ENCODE measurements around the gene ENDOV. TPM values are rescaled to one million over a fixed set of nuclear protein-coding genes. Genes with fewer than 3 reads are reported as not detected.

Gene ENDOV
- total and polyA plus RNA-seq, 2 of the 13 experiments (the other 11 are each of a cell fraction or from before 2014, with no cell fraction given) = 15.1 to 17.1 TPM

GRCh38 chr17:80414803-80415625, at the start of gene ENDOV (continued):
- no peak for TF ChIP-seq FUBP1 (CRISPR knock-in tag; IDR thresholded peaks at IDR 0.05; ENCODE audit: borderline replicate concordance)
- TF ChIP-seq PREB (CRISPR knock-in tag; IDR thresholded peaks at IDR 0.05) = no peak
- TF ChIP-seq ZFP82 (CRISPR knock-in tag; IDR thresholded peaks at IDR 0.05; ENCODE audit: borderline replicate concordance) = peak; percentile 25; the same call in 1 of the 2 replicates
- no peak for TF ChIP-seq MBD4 (IDR thresholded peaks at IDR 0.05; ENCODE audit: borderline replicate concordance, low read length)
- peak; percentile 31; the same call in 1 of the 2 replicates for TF ChIP-seq FOSL1 (CRISPR knock-in tag; IDR thresholded peaks at IDR 0.05; ENCODE audit: borderline replicate concordance)
- TF ChIP-seq ZNF646 (CRISPR knock-in tag; IDR thresholded peaks at IDR 0.05) = no peak
- TF ChIP-seq ZNF343 (CRISPR knock-in tag; IDR thresholded peaks at IDR 0.05) = peak; percentile 90
- TF ChIP-seq FIP1L1 (IDR thresholded peaks at IDR 0.05; ENCODE audit: borderline replicate concordance, insufficient read depth, low read depth, low read length) = 0 out of 2 replicates have a peak, but pooled peaks have one; percentile 56
- 0 out of 2 replicates have a peak, but pooled peaks have one; percentile 7 for TF ChIP-seq GMEB2 (CRISPR knock-in tag; IDR thresholded peaks at IDR 0.05; ENCODE audit: low read depth)
- TF ChIP-seq SP1 (IDR thresholded peaks at IDR 0.05) = no peak
- TF ChIP-seq SP1 (CRISPR knock-in tag; IDR thresholded peaks at IDR 0.05) = peak; percentile 75
- no peak for TF ChIP-seq ZNF562 (CRISPR knock-in tag; IDR thresholded peaks at IDR 0.05; ENCODE audit: borderline replicate concordance)
- peak; percentile 70; the same call in 1 of the 2 replicates for TF ChIP-seq BRCA1 (CRISPR knock-in tag; IDR thresholded peaks at IDR 0.05)
- peak; percentile 76; the same call in 1 of the 2 replicates for TF ChIP-seq ZBTB43 (CRISPR knock-in tag; conservative IDR thresholded peaks at IDR 0.05)
- TF ChIP-seq KLF9 (CRISPR knock-in tag; IDR thresholded peaks at IDR 0.05; ENCODE audit: low read depth) = peak; percentile 90; the same call in 1 of the 2 replicates
- TF ChIP-seq HMG20A (CRISPR knock-in tag; IDR thresholded peaks at IDR 0.05; ENCODE audit: borderline replicate concordance) = no peak
